ENCODE data around the gene IRF8.

DNA sequence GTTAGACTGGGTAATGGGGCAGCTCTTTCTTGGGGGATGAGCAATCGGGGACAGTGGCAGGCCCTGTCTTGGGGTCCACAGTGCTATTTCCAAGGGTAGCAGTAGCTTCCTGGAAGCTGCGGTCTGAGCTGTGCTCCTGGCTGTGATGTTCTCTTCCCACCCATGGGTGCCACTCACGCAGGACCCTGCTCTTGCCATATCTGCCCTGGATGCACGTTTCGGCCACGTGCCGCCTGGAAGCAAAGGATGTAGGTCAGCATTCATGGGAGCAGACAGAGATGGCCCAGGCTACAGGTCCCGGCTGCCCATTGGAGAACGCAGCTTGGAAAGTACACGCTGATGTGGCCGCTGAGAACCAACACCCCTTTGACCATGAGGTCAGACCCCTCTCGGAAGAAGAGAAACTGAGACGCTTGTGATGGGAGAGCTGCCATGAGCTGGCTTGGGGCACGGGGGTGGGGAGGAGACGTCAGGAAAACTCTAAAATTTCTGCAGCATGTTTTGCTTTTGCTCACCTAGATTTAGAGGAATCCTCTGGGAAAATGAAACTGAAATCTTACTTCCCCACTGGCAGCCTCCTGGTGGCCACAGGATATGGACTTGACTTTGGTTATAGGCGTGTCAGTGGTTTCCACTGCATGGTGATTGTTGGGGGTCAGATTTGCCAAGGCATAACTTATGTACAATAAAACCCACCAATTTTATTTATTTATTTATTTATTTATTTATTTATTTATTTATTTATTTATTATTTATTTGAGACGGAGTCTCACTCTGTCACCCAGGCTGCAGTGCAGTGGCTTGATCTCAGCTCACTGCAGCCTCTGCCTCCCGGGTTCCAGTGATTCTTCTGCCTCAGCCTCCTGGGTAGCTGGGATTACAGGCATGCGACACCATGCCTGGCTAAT lies 36.2 kb upstream of the IRF8 start:
- TF ChIP-seq, protein P1, sequence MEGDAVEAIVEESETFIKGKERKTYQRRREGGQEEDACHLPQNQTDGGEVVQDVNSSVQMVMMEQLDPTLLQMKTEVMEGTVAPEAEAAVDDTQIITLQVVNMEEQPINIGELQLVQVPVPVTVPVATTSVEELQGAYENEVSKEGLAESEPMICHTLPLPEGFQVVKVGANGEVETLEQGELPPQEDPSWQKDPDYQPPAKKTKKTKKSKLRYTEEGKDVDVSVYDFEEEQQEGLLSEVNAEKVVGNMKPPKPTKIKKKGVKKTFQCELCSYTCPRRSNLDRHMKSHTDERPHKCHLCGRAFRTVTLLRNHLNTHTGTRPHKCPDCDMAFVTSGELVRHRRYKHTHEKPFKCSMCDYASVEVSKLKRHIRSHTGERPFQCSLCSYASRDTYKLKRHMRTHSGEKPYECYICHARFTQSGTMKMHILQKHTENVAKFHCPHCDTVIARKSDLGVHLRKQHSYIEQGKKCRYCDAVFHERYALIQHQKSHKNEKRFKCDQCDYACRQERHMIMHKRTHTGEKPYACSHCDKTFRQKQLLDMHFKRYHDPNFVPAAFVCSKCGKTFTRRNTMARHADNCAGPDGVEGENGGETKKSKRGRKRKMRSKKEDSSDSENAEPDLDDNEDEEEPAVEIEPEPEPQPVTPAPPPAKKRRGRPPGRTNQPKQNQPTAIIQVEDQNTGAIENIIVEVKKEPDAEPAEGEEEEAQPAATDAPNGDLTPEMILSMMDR (IDR thresholded peaks at IDR 0.05 in 4 of 5, conservative IDR thresholded peaks at IDR 0.05 in 1 of 5): no peak
- TF ChIP-seq POLR2A (IDR thresholded peaks at IDR 0.05): no peak

Measured in gastrocnemius medialis (tissue), 4 donors.